Uterus (tissue), 2 donors: ENCODE results near the gene MCM3AP.

Source experiments
- CTCF ChIP-seq, 4 experiments: fragments of 200-600 bp in 2 of 4; fragments of 450-650 bp in 2 of 4; sonication (generic) in 2 of 4; IDR thresholded peaks; one replicate each; pipeline ENCODE4 v1.5.1; 2016 to 2019; ENCODE audit warnings: antibody characterized with exemption in 4 of 4, mild to moderate bottlenecking in 2 of 4, moderate library complexity in 1 of 4
- POLR2A ChIP-seq, 2 donors: fragments of 450-650 bp; IDR thresholded peaks; one replicate each; pipeline ENCODE4 v1.6.1; 2016; ENCODE audit warnings: antibody characterized with exemption in 2 of 2, mild to moderate bottlenecking in 1 of 2, moderate library complexity in 1 of 2

- TF ChIP-seq POLR2A (IDR thresholded peaks at IDR 0.05) (no peak), CTCF (IDR thresholded peaks at IDR 0.05) (no peak)
These were observed 88.7 kb downstream of the MCM3AP start for GRCh38 chr21:46196733-46197132.
